ENCODE measurements around the gene PLCB4. TPM values are rescaled to one million over a fixed set of nuclear protein-coding genes. Genes with fewer than 3 reads are reported as not detected.

PLCB4 gene
- total and polyA plus RNA-seq, 7 donors: 0.90 to 6.7 (median 2.1) TPM

- DNase-seq (no peak), ATAC-seq (no peak)
- Histone ChIP-seq H3K4me1 (no peaks in the 10 kb centered on the region), H3K9me3 (no peaks in the 10 kb centered on the region), H3K27ac (no peak overlapping the region), H3K4me3 (no peak overlapping the region), H3K36me3 (ENCODE audit: insufficient read depth in 1 of 2, low read depth in 1 of 2) (peaks cover 0 to 3% of the 10 kb centered on the region in 2 donors), H3K27me3 (ENCODE audit: insufficient read depth in 3 of 3, low read length in 2 of 3) (no peaks in the 10 kb centered on the region)
- TF ChIP-seq CTCF (IDR thresholded peaks at IDR 0.05): no peak
- intact Hi-C loops (cut with DNase I): no loop called here
- WGBS, 3 donors: 49 to 62% (median 54%) methylated on average over 1 of the region's 1 CpG
These were observed 327.1 kb downstream of the PLCB4 start for GRCh38 chr20:9395971-9396370.

- Histone ChIP-seq H3K27me3 (ENCODE audit: insufficient read depth in 3 of 3, low read length in 2 of 3) (no peaks in the 10 kb centered on the region), H3K27ac (no peak overlapping the region), H3K9me3 (peaks cover 2% of the 10 kb centered on the region), H3K36me3 (ENCODE audit: insufficient read depth in 1 of 2, low read depth in 1 of 2) (peaks cover 0 to 19% of the 10 kb centered on the region in 2 donors), H3K4me1 (no peaks in the 10 kb centered on the region), H3K4me3 (no peak overlapping the region)
- WGBS, 3 donors: 28 to 61% (median 55%) methylated on average over 8 of the region's 8 CpGs
- intact Hi-C loops (cut with DNase I): no loop called here
- TF ChIP-seq CTCF (IDR thresholded peaks at IDR 0.05): no peak
- no peak for DNase-seq
- ATAC-seq: peak in 3 of 4 donors; percentile 32 to 54 (median 54)
These were observed 329.0 kb downstream of the PLCB4 start for GRCh38 chr20:9397928-9398327.

GRCh38 chr20:9398882-9399281 lies 330.0 kb downstream of the PLCB4 start:
- ATAC-seq (no peak), DNase-seq (no peak)
- no peaks in the 10 kb centered on the region for H3K4me1 ChIP-seq
- WGBS, 3 donors: 70 to 93% (median 90%) methylated on average over 4 of the region's 4 CpGs
- no peaks in the 10 kb centered on the region for H3K27me3 ChIP-seq (ENCODE audit: insufficient read depth in 3 of 3, low read length in 2 of 3)
- TF ChIP-seq CTCF (IDR thresholded peaks at IDR 0.05): no peak
- no peak overlapping the region for H3K27ac ChIP-seq
- H3K9me3 ChIP-seq: peaks cover 3% of the 10 kb centered on the region
- H3K4me3 ChIP-seq: no peak overlapping the region
- peaks cover 0 to 26% of the 10 kb centered on the region in 2 donors for H3K36me3 ChIP-seq (ENCODE audit: insufficient read depth in 1 of 2, low read depth in 1 of 2)
- intact Hi-C loops (cut with DNase I): no loop called here

GRCh38 chr20:9399322-9399721 lies 330.4 kb downstream of the PLCB4 start:
- no peak overlapping the region for H3K27ac ChIP-seq
- WGBS, 3 donors: 67 to 81% (median 69%) methylated on average over 1 of the region's 1 CpG
- H3K36me3 ChIP-seq (ENCODE audit: insufficient read depth in 1 of 2, low read depth in 1 of 2): peaks cover 0 to 26% of the 10 kb centered on the region in 2 donors

More at GRCh38 chr20:9399322-9399721, 330.4 kb downstream of the PLCB4 start:
- TF ChIP-seq CTCF (IDR thresholded peaks at IDR 0.05): no peak
- no peak for ATAC-seq
- H3K27me3 ChIP-seq (ENCODE audit: insufficient read depth in 3 of 3, low read length in 2 of 3): no peaks in the 10 kb centered on the region
- intact Hi-C loops (cut with DNase I): no loop called here
- DNase-seq: no peak
- no peaks in the 10 kb centered on the region for H3K4me1 ChIP-seq
- H3K4me3 ChIP-seq: no peak overlapping the region
- peaks cover 3% of the 10 kb centered on the region for H3K9me3 ChIP-seq

Measured in psoas muscle (tissue), 8 donors.